Suppressor macrophage treated with lipopolysaccharide for 1 hour (primary cell): Measurements from ENCODE around the gene PRR15.

ENCODE experiments used
- DNase-seq, 3 donors: peaks; one replicate each; pipeline ENCODE4 v3.0.0-alpha.2; 2020 to 2022

The PRR15 gene

GRCh38 chr7:29611941-29612544, 48.4 kb downstream of the PRR15 start:
- DNase-seq: no peak

- DNase-seq: no peak
Observed at GRCh38 chr7:29612596-29612995, 49.0 kb downstream of the PRR15 start.

DNA sequence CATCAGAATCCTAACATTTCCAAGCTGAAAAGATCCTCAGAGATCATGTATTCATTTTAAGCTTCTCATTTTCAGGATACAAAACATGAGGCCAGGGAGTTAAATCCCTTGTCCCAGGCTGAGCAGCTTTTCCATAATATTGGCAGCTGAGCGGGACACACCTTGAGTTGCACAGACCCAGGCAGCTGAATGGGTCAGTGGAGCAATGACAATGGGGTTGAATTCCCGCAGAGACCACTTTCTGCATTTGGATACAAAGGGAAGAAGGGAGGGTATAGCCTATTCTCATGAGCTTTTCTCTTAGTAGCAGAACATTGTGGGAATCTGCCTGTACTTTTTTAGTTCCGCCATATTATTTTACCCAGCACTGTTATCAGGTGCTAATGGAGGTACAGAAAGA, 49.5 kb downstream of the PRR15 start:
- no peak for DNase-seq

- DNase-seq: no peak
Observed at GRCh38 chr7:29614229-29614628, 50.6 kb downstream of the PRR15 start.
